ENCODE measurements around the gene DRD2.

- no peak for TF ChIP-seq YY1 (IDR thresholded peaks at IDR 0.05; ENCODE audit: low read depth)
- no peak for TF ChIP-seq EP300 (IDR thresholded peaks at IDR 0.05; ENCODE audit: borderline replicate concordance)
- TF ChIP-seq RAD21 (IDR thresholded peaks at IDR 0.05; ENCODE audit: low read depth): no peak
- TF ChIP-seq, protein P1, sequence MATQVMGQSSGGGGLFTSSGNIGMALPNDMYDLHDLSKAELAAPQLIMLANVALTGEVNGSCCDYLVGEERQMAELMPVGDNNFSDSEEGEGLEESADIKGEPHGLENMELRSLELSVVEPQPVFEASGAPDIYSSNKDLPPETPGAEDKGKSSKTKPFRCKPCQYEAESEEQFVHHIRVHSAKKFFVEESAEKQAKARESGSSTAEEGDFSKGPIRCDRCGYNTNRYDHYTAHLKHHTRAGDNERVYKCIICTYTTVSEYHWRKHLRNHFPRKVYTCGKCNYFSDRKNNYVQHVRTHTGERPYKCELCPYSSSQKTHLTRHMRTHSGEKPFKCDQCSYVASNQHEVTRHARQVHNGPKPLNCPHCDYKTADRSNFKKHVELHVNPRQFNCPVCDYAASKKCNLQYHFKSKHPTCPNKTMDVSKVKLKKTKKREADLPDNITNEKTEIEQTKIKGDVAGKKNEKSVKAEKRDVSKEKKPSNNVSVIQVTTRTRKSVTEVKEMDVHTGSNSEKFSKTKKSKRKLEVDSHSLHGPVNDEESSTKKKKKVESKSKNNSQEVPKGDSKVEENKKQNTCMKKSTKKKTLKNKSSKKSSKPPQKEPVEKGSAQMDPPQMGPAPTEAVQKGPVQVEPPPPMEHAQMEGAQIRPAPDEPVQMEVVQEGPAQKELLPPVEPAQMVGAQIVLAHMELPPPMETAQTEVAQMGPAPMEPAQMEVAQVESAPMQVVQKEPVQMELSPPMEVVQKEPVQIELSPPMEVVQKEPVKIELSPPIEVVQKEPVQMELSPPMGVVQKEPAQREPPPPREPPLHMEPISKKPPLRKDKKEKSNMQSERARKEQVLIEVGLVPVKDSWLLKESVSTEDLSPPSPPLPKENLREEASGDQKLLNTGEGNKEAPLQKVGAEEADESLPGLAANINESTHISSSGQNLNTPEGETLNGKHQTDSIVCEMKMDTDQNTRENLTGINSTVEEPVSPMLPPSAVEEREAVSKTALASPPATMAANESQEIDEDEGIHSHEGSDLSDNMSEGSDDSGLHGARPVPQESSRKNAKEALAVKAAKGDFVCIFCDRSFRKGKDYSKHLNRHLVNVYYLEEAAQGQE (IDR thresholded peaks at IDR 0.05; ENCODE audit: low read depth): no peak
- no peak for TF ChIP-seq TAF1 (IDR thresholded peaks at IDR 0.05; ENCODE audit: low read depth)
- TF ChIP-seq, protein P2, sequence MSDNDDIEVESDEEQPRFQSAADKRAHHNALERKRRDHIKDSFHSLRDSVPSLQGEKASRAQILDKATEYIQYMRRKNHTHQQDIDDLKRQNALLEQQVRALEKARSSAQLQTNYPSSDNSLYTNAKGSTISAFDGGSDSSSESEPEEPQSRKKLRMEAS (IDR thresholded peaks at IDR 0.05): no peak
These were observed 30.6 kb downstream of the DRD2 start for GRCh38 chr11:113444502-113445123.

Data from Ishikawa (cell line).